HG02884 (cell line): ENCODE results near the gene GRK1.

Experiments
- ATAC-seq: cut with Tn5 transposase; IDR thresholded peaks from one replicate; pipeline ENCODE4 v1.9.1; 2021; ENCODE audit warnings: mild to moderate bottlenecking, moderate library complexity; ENCODE audit not compliant: unreplicated experiment

GRK1 gene

GRCh38 chr13:113632706-113633484 is 34.1 kb upstream of the GRK1 start:
- ATAC-seq, result no peak

DNA sequence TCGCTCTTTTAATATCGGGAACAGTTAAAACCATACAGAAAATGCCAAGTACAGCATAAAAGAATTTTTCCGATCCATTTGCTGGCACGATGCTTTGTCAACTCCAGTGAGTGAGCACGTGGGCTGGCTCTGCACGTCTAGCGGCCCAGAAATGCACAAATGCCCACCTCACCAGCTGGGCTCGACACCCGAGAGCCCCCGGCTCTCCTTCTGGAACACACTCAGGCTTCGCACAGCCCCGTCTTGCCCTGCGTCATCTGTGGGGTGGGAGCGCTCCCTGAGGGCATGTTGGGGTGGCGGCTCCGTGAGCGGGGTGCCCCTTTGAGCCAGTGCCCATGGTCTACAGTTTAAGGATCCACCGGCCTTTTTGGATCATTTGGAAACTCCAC is 33.5 kb upstream of the GRK1 start:
- ATAC-seq, result no peak

- no peak for ATAC-seq
Observed at GRCh38 chr13:113634279-113635047, 32.6 kb upstream of the GRK1 start.

GRCh38 chr13:113635048-113635420 is 32.0 kb upstream of the GRK1 start:
- no peak for ATAC-seq

GRCh38 chr13:113635709-113636108 is 31.3 kb upstream of the GRK1 start:
- no peak for ATAC-seq

DNA sequence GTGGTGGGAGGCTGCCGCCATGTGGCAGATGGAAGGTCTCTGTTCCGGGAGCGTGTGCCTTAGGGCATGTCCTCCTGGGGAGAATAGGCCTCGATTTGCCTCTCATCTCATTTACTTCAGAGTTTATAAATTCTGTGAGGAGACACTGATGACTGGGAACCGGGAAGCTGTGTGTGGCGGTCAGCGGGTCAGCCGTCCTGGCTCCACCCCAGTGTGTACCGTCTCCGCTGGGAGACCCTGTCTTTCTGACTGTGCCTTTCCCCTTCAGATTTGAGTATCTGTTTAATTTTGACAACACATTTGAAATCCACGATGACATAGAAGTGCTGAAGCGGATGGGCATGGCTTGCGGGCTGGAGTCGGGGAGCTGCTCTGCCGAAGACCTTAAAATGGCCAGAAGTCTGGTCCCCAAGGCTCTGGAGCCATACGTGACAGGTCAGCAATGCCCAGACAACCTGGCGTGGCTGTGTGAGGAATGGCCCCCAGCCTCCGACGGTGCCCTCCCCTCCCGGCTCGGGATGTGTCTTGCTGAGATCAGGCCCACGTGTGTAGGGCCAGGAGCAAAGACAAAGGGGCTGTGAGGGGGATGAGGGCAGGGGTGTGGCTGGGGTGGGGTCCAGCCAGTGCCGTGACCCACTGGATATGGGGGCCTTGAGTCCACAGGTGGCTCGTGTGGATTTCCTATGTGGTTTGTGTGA is 30.6 kb upstream of the GRK1 start:
- no peak for ATAC-seq

DNA sequence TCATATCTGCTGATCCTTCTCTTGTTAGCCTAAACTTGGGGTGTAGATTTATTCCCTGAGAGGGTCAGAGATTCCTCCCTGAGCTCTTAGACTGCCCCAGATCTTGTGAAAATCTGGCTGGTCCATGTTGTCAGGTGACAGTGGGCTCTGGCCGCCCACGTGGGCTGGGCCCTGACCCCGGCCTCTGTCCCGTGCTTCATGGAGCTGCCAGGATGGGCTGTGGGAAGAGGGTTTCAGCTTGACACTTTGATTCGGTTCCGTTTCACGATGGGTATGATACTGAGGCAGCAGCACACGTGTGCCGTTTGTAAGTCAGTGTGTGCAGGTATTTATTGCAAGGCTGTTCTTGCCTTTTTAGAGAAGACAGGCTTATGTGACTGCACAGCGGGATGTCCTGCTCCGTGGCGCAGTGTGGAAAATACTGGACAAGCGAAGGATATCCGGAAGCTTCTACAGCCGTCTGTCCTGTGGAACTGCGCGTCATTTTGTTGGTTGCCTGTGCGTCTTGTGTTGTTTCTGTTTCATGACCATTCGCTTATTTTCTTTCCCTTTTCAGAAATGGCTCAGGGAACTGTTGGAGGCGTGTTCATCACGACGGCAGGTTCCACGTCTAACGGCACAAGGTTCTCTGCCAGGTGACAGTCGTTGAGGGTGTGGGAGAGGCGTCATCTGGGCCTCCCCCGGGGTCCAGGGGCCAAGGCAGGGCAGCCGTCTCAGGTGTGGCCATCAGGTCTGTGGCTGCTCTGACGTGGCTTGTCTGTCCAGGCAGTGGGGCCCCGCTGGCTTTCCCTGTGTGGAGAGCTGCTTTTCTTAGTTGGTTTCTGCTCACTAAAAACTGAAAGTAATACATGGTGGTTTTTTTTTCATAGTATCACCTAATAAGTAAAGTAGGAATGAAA is 29.5 kb upstream of the GRK1 start:
- ATAC-seq, result no peak

DNA sequence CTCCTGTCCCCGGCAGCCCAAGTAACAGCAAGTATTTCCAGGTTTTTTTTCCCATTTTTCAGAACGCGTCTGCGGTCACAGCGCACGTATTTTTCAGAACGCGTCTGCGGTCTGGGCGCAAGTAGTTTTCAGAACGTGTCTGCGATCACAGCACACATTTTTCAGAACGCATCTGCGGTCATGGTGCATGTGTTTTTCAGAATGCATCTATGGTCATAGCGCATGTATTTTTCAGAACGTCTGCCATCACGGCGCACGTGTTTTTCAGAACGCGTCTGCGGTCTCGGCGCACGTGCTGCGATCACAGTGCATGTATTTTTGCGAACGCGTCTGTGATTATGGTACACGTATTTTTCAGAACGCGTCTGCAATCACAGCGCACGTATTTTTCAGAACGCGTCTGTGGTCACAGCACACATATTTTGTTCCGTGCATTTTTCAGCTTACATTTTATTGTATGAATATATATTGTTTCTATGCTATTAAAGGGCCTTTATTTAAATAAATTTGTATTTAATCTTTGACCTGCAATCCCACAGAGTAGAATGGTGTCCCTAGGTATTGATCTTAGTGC is 28.8 kb upstream of the GRK1 start:
- no peak for ATAC-seq

DNA sequence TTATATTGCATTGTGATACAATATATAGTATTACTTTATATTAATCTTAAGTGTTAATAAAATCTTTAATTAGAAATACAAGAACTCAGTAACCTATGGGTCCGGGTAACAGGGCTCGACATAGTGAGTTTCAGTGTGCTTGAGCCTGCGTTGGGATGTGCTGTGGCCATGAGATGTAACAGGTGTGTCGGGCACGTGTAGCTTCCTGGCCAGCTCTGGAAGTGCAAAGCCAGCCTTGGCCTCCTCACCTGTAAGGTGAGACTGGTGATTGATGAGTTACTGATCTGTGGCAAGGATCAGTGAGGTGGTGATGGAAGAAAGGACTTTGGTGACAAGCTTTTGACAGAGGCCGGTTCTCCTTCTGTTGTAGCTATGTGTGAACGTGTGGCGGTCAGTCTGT is 28.2 kb upstream of the GRK1 start:
- ATAC-seq, result no peak

DNA sequence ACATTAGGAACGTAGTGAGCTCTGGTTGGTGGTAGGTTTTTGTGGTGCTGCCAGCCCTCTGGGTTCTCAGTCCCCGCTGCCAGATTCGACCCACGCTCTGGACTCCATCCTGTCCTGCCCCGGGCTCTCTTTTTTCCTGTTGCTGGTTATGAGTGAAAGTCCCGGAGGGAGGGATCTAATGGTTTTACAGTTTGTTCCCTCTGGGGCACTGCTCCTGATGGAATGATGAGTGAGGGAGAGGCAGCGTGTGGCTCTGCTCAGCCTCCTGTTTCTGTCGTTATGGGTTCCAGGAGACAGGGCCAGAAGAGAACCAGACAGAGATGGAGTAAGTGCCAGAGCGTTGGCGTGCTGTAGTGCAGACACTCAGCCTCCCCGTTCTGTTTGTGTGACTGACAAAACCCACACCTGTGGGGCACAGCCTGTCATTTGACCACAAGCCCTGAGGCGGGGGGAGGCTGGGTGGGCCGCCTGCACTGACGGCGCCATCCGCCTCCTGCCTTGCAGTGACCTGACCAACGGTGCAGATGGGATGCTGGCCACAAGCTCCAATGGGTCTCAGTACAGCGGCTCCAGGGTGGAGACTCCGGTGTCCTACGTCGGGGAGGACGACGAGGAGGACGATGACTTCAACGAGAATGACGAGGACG is 27.3 kb upstream of the GRK1 start:
- ATAC-seq, result no peak

DNA sequence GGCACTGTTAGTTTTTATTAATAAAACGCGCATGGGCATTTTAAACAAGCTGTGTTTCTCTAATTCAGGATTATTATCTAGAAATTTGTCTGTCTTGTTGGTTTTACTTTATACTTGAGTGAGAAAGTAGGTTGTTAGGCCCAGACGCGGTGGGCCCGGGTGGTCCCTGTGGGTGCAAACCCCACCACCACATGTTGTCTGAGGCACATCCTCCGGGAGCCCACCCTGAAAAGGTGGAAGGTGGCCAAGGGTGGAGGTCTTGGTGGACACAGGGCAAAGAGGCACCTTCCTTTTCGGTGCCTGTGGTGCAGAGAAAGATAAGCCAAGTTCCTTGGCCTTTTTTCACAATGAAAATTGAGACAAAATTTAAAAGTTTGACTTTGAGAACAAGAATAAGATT is 25.6 kb upstream of the GRK1 start:
- ATAC-seq, result no peak

- ATAC-seq, result no peak
Observed at GRCh38 chr13:113642563-113642962, 24.5 kb upstream of the GRK1 start.

DNA sequence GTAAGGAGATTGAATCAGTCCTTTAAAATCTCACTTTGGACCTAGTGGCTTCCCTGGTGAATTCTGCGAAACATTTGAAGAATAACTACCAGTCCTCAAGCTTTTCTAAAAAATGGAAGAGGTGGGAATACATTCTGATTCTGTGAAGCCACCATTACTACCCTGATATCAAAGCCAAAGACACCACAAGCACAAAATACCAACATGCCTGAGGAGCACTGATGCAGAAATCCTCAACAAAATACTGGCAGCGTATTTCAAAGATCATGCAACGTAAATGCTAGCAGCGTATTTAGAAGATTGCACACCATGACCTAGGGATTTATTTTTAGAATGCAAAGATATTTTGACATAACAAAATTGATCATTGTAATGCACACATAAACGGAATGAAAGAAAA is 23.4 kb upstream of the GRK1 start:
- no peak for ATAC-seq

GRCh38 chr13:113644800-113645199 is 22.2 kb upstream of the GRK1 start:
- ATAC-seq, result no peak

DNA sequence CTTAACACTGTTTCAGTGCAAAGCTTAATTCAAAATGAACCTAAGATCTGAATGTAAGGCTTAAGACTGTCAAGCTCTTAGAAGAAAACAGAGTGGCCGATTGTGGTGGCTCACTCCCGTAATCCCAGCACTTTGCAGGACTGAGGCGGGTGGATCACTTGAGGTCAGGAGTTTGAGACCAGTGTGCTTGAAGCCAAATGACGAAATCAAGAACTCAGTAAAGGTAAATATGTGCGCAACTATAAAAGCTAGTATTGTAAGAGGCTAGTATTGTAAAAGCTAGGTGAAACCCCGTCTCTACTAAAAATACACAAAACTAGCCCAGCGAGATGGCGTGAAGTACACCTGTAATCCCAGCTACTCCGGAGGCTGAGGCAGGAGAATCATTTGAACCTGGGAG is 21.7 kb upstream of the GRK1 start:
- no peak for ATAC-seq

DNA sequence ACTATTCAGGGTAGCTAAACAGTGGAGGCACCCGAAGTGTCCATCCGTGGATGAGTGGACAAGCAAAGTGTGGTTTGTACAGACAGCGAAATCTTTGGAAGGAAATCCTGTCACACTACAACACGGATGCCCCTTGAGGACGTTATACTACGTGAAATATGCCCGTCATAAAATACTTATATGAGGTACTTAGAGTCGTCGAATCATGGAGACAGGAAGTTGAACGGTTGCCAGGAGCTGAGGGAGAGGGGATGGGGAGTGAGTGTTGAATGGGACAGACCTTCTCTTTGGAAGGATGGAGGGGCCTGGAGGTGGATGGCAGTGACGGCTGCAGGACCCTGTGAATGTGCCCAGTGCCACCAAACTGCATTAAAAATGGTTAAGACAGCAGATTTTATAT is 20.6 kb upstream of the GRK1 start:
- ATAC-seq, result no peak

DNA sequence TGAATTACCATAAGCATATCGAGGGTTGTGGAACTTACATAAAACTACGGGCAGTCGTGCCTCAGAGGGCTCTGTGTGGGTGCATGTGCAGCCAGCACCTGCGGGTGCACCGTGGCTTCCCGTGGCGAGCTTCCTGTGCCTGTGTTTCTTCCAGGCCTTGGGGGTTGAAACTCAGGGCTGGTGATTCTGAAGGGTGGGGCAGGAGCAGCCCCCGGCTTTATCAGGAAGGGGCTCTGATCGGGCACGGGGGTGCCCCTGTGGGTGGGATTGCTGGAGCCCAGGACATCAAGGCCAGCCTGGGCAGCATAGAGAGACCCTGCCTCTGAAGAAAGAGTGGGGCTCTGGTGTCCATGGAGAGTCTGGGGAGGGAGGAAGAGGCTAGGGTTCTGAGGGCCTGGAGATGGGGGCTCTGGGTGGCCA is 20.1 kb upstream of the GRK1 start:
- no peak for ATAC-seq

- no peak for ATAC-seq
Observed at GRCh38 chr13:113647351-113648215, 19.4 kb upstream of the GRK1 start.

- no peak for ATAC-seq
Observed at GRCh38 chr13:113648216-113648610, 18.8 kb upstream of the GRK1 start.
